GM23248 (cell line): ENCODE data around the gene SLC25A34.

Source experiments
- EZH2 ChIP-seq: fragments of 200-600 bp; sonication (generic); IDR thresholded peaks from 2 replicates; pipeline ENCODE4 v1.6.1; 2018; ENCODE audit warnings: antibody characterized with exemption, mild to moderate bottlenecking; ENCODE audit not compliant: insufficient read depth, poor library complexity, severe bottlenecking
- EZH2phosphoT487 ChIP-seq: fragments of 200-600 bp; sonication (generic); IDR thresholded peaks from 2 replicates; pipeline ENCODE4 v1.6.1; 2018; ENCODE audit warnings: antibody characterized with exemption, moderate library complexity, mild to moderate bottlenecking, low read depth; ENCODE audit not compliant: insufficient read depth

- TF ChIP-seq EZH2 = no peak
- TF ChIP-seq EZH2phosphoT487 = no peak
Measured at GRCh38 chr1:15692121-15692682, 43.9 kb upstream of the SLC25A34 start.
